Peyer's patch (tissue), 4 donors: Measurements from ENCODE around the gene KRT17. TPM values are rescaled to one million over a fixed set of nuclear protein-coding genes. Genes with fewer than 3 reads are reported as not detected.

Source experiments
- DNase-seq, 3 donors: peaks; one replicate each; pipeline ENCODE4 v3.0.0-alpha.2; 2017 to 2019
- H3K27ac ChIP-seq, 4 donors: fragments of 200-600 bp; sonication (generic); one replicate each; pipeline ENCODE4 v1.5.1; 2016 to 2019
- H3K27me3 ChIP-seq, 2 donors: fragments of 200-600 bp; sonication (generic); one replicate each; pipeline ENCODE4 v1.5.1; 2019
- H3K36me3 ChIP-seq, 3 donors: fragments of 200-600 bp; sonication (generic); one replicate each; pipeline ENCODE4 v1.5.1; 2016 to 2019
- H3K4me1 ChIP-seq, 4 donors: fragments of 200-600 bp; sonication (generic); one replicate each; pipeline ENCODE4 v1.5.1; 2016 to 2019
- H3K4me3 ChIP-seq, 4 donors: fragments of 200-600 bp; sonication (generic); 1 replicate in 3 of 4; 2 replicates in 1 of 4; pipeline ENCODE4 v1.5.1; 2016 to 2019; ENCODE audit warnings: mild to moderate bottlenecking in 1 of 4
- H3K9me3 ChIP-seq, 4 donors: fragments of 200-600 bp; sonication (generic); one replicate each; pipeline ENCODE4 v1.5.1; 2016 to 2019; ENCODE audit warnings: mild to moderate bottlenecking in 1 of 4
- CTCF ChIP-seq, 6 experiments: fragments of 450-650 bp in 4 of 6; fragments of 200-600 bp in 2 of 6; sonication (generic) in 1 of 6; IDR thresholded peaks; one replicate each; pipeline ENCODE4 v1.5.1; 2017 to 2019; ENCODE audit warnings: antibody characterized with exemption in 6 of 6, mild to moderate bottlenecking in 3 of 6, moderate library complexity in 1 of 6
- POLR2A ChIP-seq, 2 donors: fragments of 450-650 bp; IDR thresholded peaks; one replicate each; pipeline ENCODE4 v1.5.1; 2017; ENCODE audit warnings: antibody characterized with exemption in 2 of 2, mild to moderate bottlenecking in 2 of 2, moderate library complexity in 2 of 2
- total RNA-seq, 4 donors: library from RNA; depleted of rRNA; stranded (reverse); fragments of >200 nt; gene quantifications; one replicate each; pipeline ENCODE4 v1.1.0, GENCODE V29; 2016

KRT17 gene
- total RNA-seq, 4 donors from 2014 or later = 2.7 TPM; not detected in 3

- no peaks in the 10 kb centered on the region for H3K36me3 ChIP-seq
- H3K4me3 ChIP-seq = no peak overlapping the region
- TF ChIP-seq POLR2A (IDR thresholded peaks at IDR 0.05) (peak; percentile 60 to 91), CTCF (IDR thresholded peaks at IDR 0.05) (peak in 1 of 6 experiments; percentile 13)
- H3K27me3 ChIP-seq = no peaks in the 10 kb centered on the region
- peaks cover 0 to 66% (median 19%) of the 10 kb centered on the region in 4 donors for H3K4me1 ChIP-seq
- peak overlapping the region in 3 of 4 donors; percentile 90 to 99 (median 99) for H3K27ac ChIP-seq
- no peaks in the 10 kb centered on the region for H3K9me3 ChIP-seq
- DNase-seq = peak in 2 of 3 donors; percentile 93 to 95
Observed at GRCh38 chr17:41655611-41656111, 31.3 kb upstream of the KRT17 start.

- DNase-seq = peak in 1 of 3 donors; percentile 57
- TF ChIP-seq CTCF (IDR thresholded peaks at IDR 0.05) = no peak
- TF ChIP-seq POLR2A (IDR thresholded peaks at IDR 0.05) = no peak
Observed at GRCh38 chr17:41654678-41655607, 30.6 kb upstream of the KRT17 start.

GRCh38 chr17:41653892-41654677 lies 29.7 kb upstream of the KRT17 start:
- Histone ChIP-seq H3K27ac (peak overlapping the region in 3 of 4 donors; percentile 90 to 99 (median 99)), H3K4me1 (peaks cover 0 to 73% (median 22%) of the 10 kb centered on the region in 4 donors), H3K27me3 (no peaks in the 10 kb centered on the region), H3K9me3 (no peaks in the 10 kb centered on the region), H3K36me3 (no peaks in the 10 kb centered on the region), H3K4me3 (no peak overlapping the region)
- TF ChIP-seq CTCF (IDR thresholded peaks at IDR 0.05) (no peak), POLR2A (IDR thresholded peaks at IDR 0.05) (peak; percentile 43 to 82)
- DNase-seq = peak in 2 of 3 donors; percentile 95 to 98

More at GRCh38 chr17:41654678-41655607, 30.6 kb upstream of the KRT17 start:
- H3K4me1 ChIP-seq = peaks cover 0 to 70% (median 21%) of the 10 kb centered on the region in 4 donors
- H3K36me3 ChIP-seq = no peaks in the 10 kb centered on the region
- no peaks in the 10 kb centered on the region for H3K9me3 ChIP-seq
- H3K27me3 ChIP-seq = no peaks in the 10 kb centered on the region
- H3K27ac ChIP-seq = peak overlapping the region in 3 of 4 donors; percentile 90 to 99 (median 99)
- no peak overlapping the region for H3K4me3 ChIP-seq

- Histone ChIP-seq H3K4me1 (peaks cover 4 to 72% (median 22%) of the 10 kb centered on the region in 4 donors), H3K27ac (peak overlapping the region in 3 of 4 donors; percentile 90 to 99 (median 99)), H3K36me3 (no peaks in the 10 kb centered on the region), H3K9me3 (no peaks in the 10 kb centered on the region), H3K27me3 (no peaks in the 10 kb centered on the region), H3K4me3 (no peak overlapping the region)
- TF ChIP-seq POLR2A (IDR thresholded peaks at IDR 0.05) (no peak), CTCF (IDR thresholded peaks at IDR 0.05) (no peak)
- DNase-seq = peak in 1 of 3 donors; percentile 50
Observed at GRCh38 chr17:41653421-41653820, 29.0 kb upstream of the KRT17 start.

GRCh38 chr17:41652461-41652970 lies 28.1 kb upstream of the KRT17 start:
- DNase-seq = peak in 1 of 3 donors; percentile 60
- Histone ChIP-seq H3K4me3 (no peak overlapping the region), H3K27ac (peak overlapping the region in 3 of 4 donors; percentile 90 to 99 (median 99)), H3K27me3 (no peaks in the 10 kb centered on the region), H3K36me3 (no peaks in the 10 kb centered on the region), H3K4me1 (peaks cover 11 to 75% (median 23%) of the 10 kb centered on the region in 4 donors), H3K9me3 (no peaks in the 10 kb centered on the region)
- TF ChIP-seq CTCF (IDR thresholded peaks at IDR 0.05) (no peak), POLR2A (IDR thresholded peaks at IDR 0.05) (no peak)
